ENCODE measurements around the gene OCLN.
"Not testable (repeated sequence)": the region's sequence is repeated elsewhere in the genome, so short reads cannot be mapped to it uniquely, and the experiment has no call there.

The OCLN gene

GRCh38 chr5:69522035-69522434 lies 29.4 kb downstream of the OCLN start:
- Histone ChIP-seq H3K4me3 (ENCODE audit: low read depth in 1 of 5, low read length in 5 of 5) (no peak overlapping the region), H3K9ac (ENCODE audit: low read length in 5 of 5) (no peak overlapping the region), H3K27me3 (ENCODE audit: control insufficient read depth in 5 of 5, insufficient read depth in 4 of 5, low read length in 5 of 5) (no peaks in the 10 kb centered on the region), H3K9me3 (ENCODE audit: control insufficient read depth in 5 of 5, low read length in 5 of 5) (no peaks in the 10 kb centered on the region), H3K4me1 (ENCODE audit: control insufficient read depth in 5 of 5, insufficient read depth in 5 of 5, low read length in 5 of 5) (no peaks in the 10 kb centered on the region), H3K36me3 (ENCODE audit: control insufficient read depth in 5 of 5, insufficient read depth in 5 of 5, low read length in 5 of 5) (no peaks in the 10 kb centered on the region), H3K27ac (ENCODE audit: low read depth, low read length) (no peak overlapping the region)

- H3K9ac ChIP-seq (ENCODE audit: low read length in 5 of 5) = no peak overlapping the region
- H3K4me3 ChIP-seq (ENCODE audit: low read depth in 1 of 5, low read length in 5 of 5) = no peak overlapping the region
- no peaks in the 10 kb centered on the region for H3K36me3 ChIP-seq (ENCODE audit: control insufficient read depth in 5 of 5, insufficient read depth in 5 of 5, low read length in 5 of 5)
- H3K9me3 ChIP-seq (ENCODE audit: control insufficient read depth in 5 of 5, low read length in 5 of 5) = no peaks in the 10 kb centered on the region
- no peaks in the 10 kb centered on the region for H3K4me1 ChIP-seq (ENCODE audit: control insufficient read depth in 5 of 5, insufficient read depth in 5 of 5, low read length in 5 of 5)
- no peak overlapping the region for H3K27ac ChIP-seq (ENCODE audit: low read depth, low read length)
- no peaks in the 10 kb centered on the region for H3K27me3 ChIP-seq (ENCODE audit: control insufficient read depth in 5 of 5, insufficient read depth in 4 of 5, low read length in 5 of 5)
These were observed 32.9 kb downstream of the OCLN start for GRCh38 chr5:69525490-69525889.

- Histone ChIP-seq H3K27me3 (ENCODE audit: control insufficient read depth in 5 of 5, insufficient read depth in 4 of 5, low read length in 5 of 5) (no peaks in the 10 kb centered on the region), H3K4me1 (ENCODE audit: control insufficient read depth in 5 of 5, insufficient read depth in 5 of 5, low read length in 5 of 5) (no peaks in the 10 kb centered on the region), H3K9ac (ENCODE audit: low read length in 5 of 5) (no peak overlapping the region), H3K36me3 (ENCODE audit: control insufficient read depth in 5 of 5, insufficient read depth in 5 of 5, low read length in 5 of 5) (no peaks in the 10 kb centered on the region), H3K9me3 (ENCODE audit: control insufficient read depth in 5 of 5, low read length in 5 of 5) (no peaks in the 10 kb centered on the region), H3K4me3 (ENCODE audit: low read depth in 1 of 5, low read length in 5 of 5) (no peak overlapping the region), H3K27ac (ENCODE audit: low read depth, low read length) (no peak overlapping the region)
These were observed 34.1 kb downstream of the OCLN start for GRCh38 chr5:69526660-69527059.

DNA sequence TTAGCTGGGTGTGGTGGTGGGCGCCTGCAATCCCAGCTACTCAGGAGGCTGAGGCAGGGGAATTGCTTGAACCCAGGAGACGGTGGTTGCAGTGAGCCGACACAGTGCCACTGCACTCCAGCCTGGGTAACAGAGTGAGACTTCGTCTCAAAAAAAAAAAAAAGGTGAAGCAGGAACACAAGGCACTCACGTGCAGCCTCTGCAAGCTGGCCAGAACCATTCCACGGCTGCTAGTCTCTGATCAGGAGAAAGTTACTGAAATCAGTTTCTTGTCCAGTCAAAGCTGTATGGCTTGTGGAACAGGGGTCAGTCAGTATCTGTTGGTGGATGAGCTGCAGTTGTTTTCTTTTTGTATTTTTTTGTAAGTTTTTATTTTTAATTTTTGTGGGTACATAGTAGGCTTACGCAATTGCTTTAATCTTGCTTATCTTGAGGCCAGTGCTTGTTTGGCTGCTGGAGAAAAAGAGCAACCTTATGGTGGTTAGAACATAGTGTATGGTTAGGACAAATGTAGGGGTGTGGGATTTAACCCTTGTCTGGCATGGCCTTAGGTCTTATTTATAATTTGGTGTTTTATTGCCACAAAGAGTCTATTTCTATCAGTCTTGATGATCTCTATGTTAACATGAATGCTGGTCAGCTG lies 34.7 kb downstream of the OCLN start:
- Histone ChIP-seq H3K9ac (ENCODE audit: low read length in 5 of 5) (no peak overlapping the region), H3K27ac (ENCODE audit: low read depth, low read length) (no peak overlapping the region), H3K4me1 (ENCODE audit: control insufficient read depth in 5 of 5, insufficient read depth in 5 of 5, low read length in 5 of 5) (no peaks in the 10 kb centered on the region)

GRCh38 chr5:69528035-69528434 lies 35.4 kb downstream of the OCLN start:
- Histone ChIP-seq H3K4me3 (ENCODE audit: low read depth in 1 of 5, low read length in 5 of 5) (no peak overlapping the region), H3K9ac (ENCODE audit: low read length in 5 of 5) (no peak overlapping the region), H3K27ac (ENCODE audit: low read depth, low read length) (no peak overlapping the region), H3K36me3 (ENCODE audit: control insufficient read depth in 5 of 5, insufficient read depth in 5 of 5, low read length in 5 of 5) (no peaks in the 10 kb centered on the region), H3K9me3 (ENCODE audit: control insufficient read depth in 5 of 5, low read length in 5 of 5) (no peaks in the 10 kb centered on the region), H3K27me3 (ENCODE audit: control insufficient read depth in 5 of 5, insufficient read depth in 4 of 5, low read length in 5 of 5) (no peaks in the 10 kb centered on the region), H3K4me1 (ENCODE audit: control insufficient read depth in 5 of 5, insufficient read depth in 5 of 5, low read length in 5 of 5) (no peaks in the 10 kb centered on the region)

More for the DNA sequence above, 34.7 kb downstream of the OCLN start:
- no peaks in the 10 kb centered on the region for H3K27me3 ChIP-seq (ENCODE audit: control insufficient read depth in 5 of 5, insufficient read depth in 4 of 5, low read length in 5 of 5)
- no peaks in the 10 kb centered on the region for H3K36me3 ChIP-seq (ENCODE audit: control insufficient read depth in 5 of 5, insufficient read depth in 5 of 5, low read length in 5 of 5)
- H3K4me3 ChIP-seq (ENCODE audit: low read depth in 1 of 5, low read length in 5 of 5) = no peak overlapping the region
- no peaks in the 10 kb centered on the region for H3K9me3 ChIP-seq (ENCODE audit: control insufficient read depth in 5 of 5, low read length in 5 of 5)

DNA sequence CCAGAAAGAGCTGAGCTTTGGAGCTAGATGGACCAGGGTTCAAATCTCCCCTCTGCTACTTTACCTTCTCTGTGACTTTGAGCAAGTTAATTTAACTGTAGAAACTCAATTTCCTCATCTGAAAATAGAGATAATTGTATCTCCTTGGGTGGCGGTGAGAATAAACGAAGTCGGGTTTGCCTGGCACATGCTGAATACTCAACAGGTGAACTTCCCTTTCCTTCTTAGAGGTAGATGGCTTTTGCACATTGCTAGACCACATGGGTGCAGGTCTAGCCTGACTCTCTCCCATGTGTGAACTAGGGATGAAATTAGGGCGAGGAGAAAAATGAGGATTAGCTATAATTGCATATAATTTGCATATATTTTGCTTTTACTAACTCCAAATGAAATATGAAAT lies 36.0 kb downstream of the OCLN start:
- no peaks in the 10 kb centered on the region for H3K27me3 ChIP-seq (ENCODE audit: control insufficient read depth in 5 of 5, insufficient read depth in 4 of 5, low read length in 5 of 5)
- no peaks in the 10 kb centered on the region for H3K4me1 ChIP-seq (ENCODE audit: control insufficient read depth in 5 of 5, insufficient read depth in 5 of 5, low read length in 5 of 5)
- no peak overlapping the region for H3K4me3 ChIP-seq (ENCODE audit: low read depth in 1 of 5, low read length in 5 of 5)
- H3K9ac ChIP-seq (ENCODE audit: low read length in 5 of 5) = no peak overlapping the region
- H3K27ac ChIP-seq (ENCODE audit: low read depth, low read length) = no peak overlapping the region
- H3K36me3 ChIP-seq (ENCODE audit: control insufficient read depth in 5 of 5, insufficient read depth in 5 of 5, low read length in 5 of 5) = no peaks in the 10 kb centered on the region
- H3K9me3 ChIP-seq (ENCODE audit: control insufficient read depth in 5 of 5, low read length in 5 of 5) = no peaks in the 10 kb centered on the region

DNA sequence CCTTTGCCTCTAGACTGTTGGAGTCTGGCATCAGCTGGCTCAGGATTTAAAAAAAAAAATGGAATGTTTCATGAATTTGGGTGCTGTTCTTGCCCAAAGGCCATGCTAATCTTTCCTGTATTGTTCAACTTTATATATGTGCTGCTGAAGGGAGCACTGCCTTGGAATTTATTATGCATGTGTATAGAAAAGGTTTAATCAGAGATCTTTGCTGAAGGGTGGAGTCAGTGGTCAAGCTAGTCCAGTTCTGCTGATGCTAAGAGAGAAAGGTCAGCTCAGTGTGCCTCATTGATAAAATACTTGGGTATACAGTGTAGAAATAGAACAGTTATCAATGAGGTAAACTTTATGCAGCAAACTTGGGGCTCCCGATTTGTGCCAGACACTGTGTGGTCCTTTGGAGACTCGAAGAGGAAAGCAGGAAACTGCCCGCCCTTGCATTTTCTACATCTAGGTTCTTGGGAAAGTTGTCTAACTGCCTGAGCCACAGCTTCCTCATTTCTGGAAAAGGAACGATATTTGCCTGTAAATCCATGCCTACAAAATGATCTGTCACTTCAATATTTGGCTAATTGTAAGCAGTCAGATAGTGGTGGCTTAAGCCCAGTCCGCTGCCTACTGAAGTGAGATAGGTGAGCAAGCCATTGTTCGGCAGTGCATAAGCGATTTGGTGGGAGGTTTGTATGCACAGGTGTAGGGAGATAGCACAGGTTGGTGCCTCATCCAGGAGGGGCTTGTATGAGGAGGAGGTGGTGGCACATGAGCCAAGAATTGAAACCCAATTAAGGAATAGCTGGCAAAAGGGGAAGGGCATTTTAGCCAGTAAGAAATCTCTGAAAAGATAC lies 38.2 kb downstream of the OCLN start:
- H3K4me3 ChIP-seq (ENCODE audit: low read depth in 1 of 5, low read length in 5 of 5) = no peak overlapping the region
- H3K9me3 ChIP-seq (ENCODE audit: control insufficient read depth in 5 of 5, low read length in 5 of 5) = no peaks in the 10 kb centered on the region
- no peak overlapping the region for H3K27ac ChIP-seq (ENCODE audit: low read depth, low read length)
- H3K4me1 ChIP-seq (ENCODE audit: control insufficient read depth in 5 of 5, insufficient read depth in 5 of 5, low read length in 5 of 5) = no peaks in the 10 kb centered on the region
- H3K36me3 ChIP-seq (ENCODE audit: control insufficient read depth in 5 of 5, insufficient read depth in 5 of 5, low read length in 5 of 5) = no peaks in the 10 kb centered on the region
- H3K27me3 ChIP-seq (ENCODE audit: control insufficient read depth in 5 of 5, insufficient read depth in 4 of 5, low read length in 5 of 5) = no peaks in the 10 kb centered on the region
- no peak overlapping the region for H3K9ac ChIP-seq (ENCODE audit: low read length in 5 of 5)

DNA sequence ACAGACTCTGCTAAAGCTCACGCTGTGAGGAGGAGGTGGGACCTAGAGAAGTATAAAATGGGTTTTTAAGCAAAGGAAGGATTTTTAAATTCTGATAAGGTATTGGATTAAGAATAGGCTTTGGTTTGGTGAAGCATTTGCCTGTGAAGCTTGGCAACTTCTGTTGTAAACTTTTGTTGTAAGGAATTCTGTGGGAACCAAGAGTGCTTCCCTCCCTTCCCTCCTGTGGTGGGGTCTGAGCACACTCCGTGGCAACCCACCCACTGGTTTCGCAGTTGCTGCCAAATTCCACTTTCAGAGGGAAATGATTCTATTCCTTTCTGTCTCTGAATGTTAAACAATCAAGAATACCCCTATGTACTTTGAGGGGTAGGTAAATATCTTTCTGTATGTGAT lies 38.8 kb downstream of the OCLN start:
- H3K27me3 ChIP-seq (ENCODE audit: control insufficient read depth in 5 of 5, insufficient read depth in 4 of 5, low read length in 5 of 5) = no peaks in the 10 kb centered on the region
- no peak overlapping the region for H3K9ac ChIP-seq (ENCODE audit: low read length in 5 of 5)
- H3K4me3 ChIP-seq (ENCODE audit: low read depth in 1 of 5, low read length in 5 of 5) = no peak overlapping the region
- H3K36me3 ChIP-seq (ENCODE audit: control insufficient read depth in 5 of 5, insufficient read depth in 5 of 5, low read length in 5 of 5) = no peaks in the 10 kb centered on the region
- H3K4me1 ChIP-seq (ENCODE audit: control insufficient read depth in 5 of 5, insufficient read depth in 5 of 5, low read length in 5 of 5) = no peaks in the 10 kb centered on the region
- H3K27ac ChIP-seq (ENCODE audit: low read depth, low read length) = no peak overlapping the region
- H3K9me3 ChIP-seq (ENCODE audit: control insufficient read depth in 5 of 5, low read length in 5 of 5) = no peaks in the 10 kb centered on the region

DNA sequence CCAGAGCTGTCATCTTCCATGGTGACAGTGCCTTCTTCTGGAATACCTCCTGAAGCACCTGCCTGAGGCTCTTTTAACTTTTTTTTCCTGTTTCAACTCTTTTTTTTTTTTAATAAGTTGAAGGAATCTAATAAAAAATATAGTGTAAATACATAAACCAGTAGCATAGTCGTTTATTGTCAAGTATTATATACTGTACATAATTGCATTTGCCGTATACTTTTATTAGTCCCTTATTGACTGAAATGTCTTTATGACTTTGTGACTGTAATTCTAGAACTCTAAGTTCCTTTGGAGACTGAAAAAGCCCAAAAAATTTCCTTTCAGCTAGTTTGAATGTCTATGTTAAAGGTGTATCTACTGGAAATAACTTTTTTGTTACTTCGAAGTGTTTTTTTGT lies 45.3 kb downstream of the OCLN start:
- not testable (repeated sequence) for H3K9me3 ChIP-seq (ENCODE audit: control insufficient read depth in 5 of 5, low read length in 5 of 5); H3K4me3 ChIP-seq (ENCODE audit: low read depth in 1 of 5, low read length in 5 of 5); H3K27ac ChIP-seq (ENCODE audit: low read depth, low read length); H3K27me3 ChIP-seq (ENCODE audit: control insufficient read depth in 5 of 5, insufficient read depth in 4 of 5, low read length in 5 of 5); H3K9ac ChIP-seq (ENCODE audit: low read length in 5 of 5); H3K4me1 ChIP-seq (ENCODE audit: control insufficient read depth in 5 of 5, insufficient read depth in 5 of 5, low read length in 5 of 5); H3K36me3 ChIP-seq (ENCODE audit: control insufficient read depth in 5 of 5, insufficient read depth in 5 of 5, low read length in 5 of 5)

- not testable (repeated sequence) for H3K4me3 ChIP-seq (ENCODE audit: low read depth in 1 of 5, low read length in 5 of 5); H3K36me3 ChIP-seq (ENCODE audit: control insufficient read depth in 5 of 5, insufficient read depth in 5 of 5, low read length in 5 of 5); H3K27ac ChIP-seq (ENCODE audit: low read depth, low read length); H3K9me3 ChIP-seq (ENCODE audit: control insufficient read depth in 5 of 5, low read length in 5 of 5); H3K27me3 ChIP-seq (ENCODE audit: control insufficient read depth in 5 of 5, insufficient read depth in 4 of 5, low read length in 5 of 5); H3K9ac ChIP-seq (ENCODE audit: low read length in 5 of 5); H3K4me1 ChIP-seq (ENCODE audit: control insufficient read depth in 5 of 5, insufficient read depth in 5 of 5, low read length in 5 of 5)
These were observed 46.1 kb downstream of the OCLN start for GRCh38 chr5:69538735-69539134.

All from subcutaneous abdominal adipose tissue (tissue), 5 donors.